HG02840 (cell line): ENCODE measurements around the gene CELF1.

Experiments used
- ATAC-seq: cut with Tn5 transposase; IDR thresholded peaks from one replicate; pipeline ENCODE4 v1.9.1; 2021; ENCODE audit warnings: mild to moderate bottlenecking, moderate library complexity, moderate number of reproducible peaks; ENCODE audit not compliant: unreplicated experiment, low FRiP score

CELF1 gene

GRCh38 chr11:47552566-47553405 lies at the start of gene CELF1:
Gene CELF1 (minus strand): TSS chr11:47553132. CDS start chr11:47499523, 53,609 bp downstream.
- ATAC-seq, result peak; percentile 90

DNA sequence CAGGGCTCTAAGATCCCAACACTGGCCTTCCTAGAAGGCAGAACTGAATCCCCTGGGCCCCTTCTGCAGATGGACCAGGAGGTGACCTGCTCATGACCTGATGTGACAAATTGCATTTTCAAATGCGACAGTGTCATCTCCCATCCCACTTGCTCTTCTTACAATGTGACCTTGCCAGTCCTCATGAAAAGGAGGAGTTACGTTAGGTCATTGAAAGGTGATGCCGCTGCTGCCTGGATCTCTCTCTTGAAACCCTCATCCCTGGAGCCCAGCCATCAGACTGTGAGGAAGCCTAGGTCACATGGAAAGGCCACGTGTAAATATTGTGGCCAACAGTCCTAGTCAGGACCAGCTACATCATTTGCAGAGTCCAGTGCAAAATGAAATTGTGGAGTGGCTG lies 47.0 kb upstream of the CELF1 start:
- no peak for ATAC-seq

DNA sequence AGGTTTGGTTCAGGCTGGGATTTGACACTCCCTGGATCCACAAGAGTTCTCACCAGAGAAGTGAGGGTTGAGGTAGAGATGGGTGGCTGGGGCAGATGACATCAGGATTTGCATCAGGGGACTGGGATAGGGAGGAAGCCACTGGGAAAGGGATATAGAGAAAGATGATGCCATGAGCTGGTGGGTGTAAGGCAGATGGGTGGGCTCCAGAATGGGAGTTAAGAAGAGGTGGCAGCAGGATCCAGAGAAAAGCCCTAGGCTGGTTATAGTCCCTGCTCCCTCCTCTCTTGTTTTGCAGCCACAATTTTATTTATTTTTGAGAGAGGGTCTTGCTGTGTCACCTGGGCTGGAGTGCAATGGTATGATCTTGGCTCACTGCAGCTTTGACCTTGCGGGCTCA lies 43.0 kb upstream of the CELF1 start:
- no peak for ATAC-seq

DNA sequence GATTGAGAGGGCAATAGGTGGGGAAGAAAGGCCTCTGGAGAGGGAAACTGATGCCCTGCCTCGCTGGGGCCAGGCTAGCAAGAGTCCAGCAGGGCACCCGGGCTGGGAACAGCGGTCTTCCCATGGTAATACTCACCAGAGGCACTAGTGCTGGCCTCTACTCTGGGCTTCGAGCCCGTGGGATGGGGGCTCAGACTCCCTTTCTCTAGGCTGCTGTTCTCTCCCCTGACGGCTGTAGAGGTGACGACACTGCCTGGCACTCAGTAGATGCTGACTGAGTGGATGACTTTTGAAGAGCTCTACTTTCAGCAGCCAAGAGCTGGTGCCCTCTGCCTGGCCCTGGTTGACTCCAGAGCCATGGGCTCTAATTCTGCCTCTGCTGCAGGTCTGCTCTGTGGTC lies 42.1 kb upstream of the CELF1 start:
- no peak for ATAC-seq

DNA sequence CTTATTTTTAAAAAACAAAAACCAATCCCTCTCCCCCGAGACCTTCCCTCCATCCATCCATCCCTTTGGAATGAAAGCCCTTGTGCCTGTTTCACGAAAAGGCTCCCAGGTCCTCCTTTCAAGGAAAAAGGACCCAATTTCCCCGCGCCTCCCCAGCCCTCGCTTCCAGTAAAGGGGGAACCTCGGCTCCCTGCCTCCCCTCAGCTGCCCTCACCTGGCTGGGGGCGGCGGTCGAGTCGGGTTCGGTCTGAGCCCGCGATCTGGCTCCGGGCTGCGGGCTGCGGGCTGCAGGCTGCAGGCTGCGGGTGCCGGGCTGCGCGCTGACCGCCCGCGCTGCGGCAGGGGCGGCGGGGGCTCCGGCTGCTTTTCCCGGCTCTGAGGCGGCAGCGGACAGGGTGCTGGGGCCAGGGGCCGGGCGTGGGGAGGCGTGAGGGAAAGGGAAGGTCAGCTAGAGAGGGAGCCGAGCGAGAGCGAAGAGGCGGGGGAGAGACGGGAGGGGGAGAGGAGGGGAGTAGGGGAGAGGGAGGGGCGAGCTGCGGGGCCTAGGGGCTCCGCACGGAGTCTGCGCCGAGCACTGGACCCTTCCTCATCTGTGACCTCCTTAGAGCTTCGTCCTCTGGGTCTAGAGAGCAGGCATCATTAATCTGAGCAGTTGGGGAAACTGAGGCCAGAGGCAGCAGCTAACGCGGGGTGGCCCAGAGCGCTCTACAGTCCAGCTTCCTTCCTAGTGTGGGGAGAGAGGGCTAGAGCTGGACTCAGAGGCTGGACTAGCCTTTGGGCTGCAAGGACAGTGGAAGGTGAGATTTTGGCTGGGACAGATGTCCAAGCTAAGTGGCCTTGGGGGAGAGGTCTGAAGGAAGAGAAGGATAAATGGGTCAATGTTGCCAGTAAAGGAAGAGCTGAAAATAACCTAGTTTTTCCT lies 41.3 kb upstream of the CELF1 start, which contains the start of gene C1QTNF4:
C1QTNF4 (minus strand) TSS at position 478 of the 922 bp plus-strand sequence. CDS start 3,601 bp downstream, outside the sequence.
- ATAC-seq, result no peak

DNA sequence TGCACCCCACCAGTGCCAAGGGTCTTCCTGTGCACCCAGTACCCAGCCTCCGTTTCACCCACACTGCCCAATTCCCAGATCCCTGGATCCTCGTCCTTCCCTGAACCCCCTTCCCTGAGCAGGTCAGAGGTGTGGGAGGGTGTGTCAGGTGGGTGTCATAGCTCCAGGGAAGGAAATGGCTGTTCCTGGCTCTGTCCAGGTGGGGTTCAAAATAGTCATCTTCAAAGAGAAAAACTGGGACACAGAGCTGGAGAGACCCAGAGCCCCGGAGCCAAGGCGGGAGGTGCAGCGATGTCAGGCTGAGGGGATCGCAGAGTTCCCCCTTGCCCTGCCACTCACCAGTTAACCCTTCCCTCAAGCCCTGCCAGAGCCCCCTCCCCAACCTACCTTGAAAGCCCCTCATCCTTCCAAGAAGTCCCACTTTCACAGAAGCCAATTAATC lies 40.6 kb upstream of the CELF1 start:
- ATAC-seq, result no peak

DNA sequence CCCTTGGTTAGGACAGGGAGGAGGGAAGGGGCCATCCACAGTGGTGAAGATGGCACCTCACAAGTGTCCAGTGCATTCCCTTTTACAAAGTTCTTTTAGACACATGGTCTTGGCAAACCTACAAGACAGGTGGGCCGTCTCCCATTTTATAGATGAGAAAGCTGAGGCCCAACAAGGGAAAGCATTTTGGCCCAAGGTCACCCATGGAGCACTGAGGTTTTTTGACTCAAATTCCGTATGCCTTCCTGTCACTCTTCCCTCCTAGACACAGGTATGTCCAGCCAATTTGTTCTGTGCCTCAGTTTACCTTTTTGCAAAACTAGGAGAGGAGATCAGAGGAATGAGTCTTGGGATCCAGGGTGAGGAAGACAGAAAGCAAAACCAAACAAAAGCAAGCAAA lies 40.0 kb upstream of the CELF1 start:
- no peak for ATAC-seq

GRCh38 chr11:47592251-47592650 lies 39.3 kb upstream of the CELF1 start:
- no peak for ATAC-seq

DNA sequence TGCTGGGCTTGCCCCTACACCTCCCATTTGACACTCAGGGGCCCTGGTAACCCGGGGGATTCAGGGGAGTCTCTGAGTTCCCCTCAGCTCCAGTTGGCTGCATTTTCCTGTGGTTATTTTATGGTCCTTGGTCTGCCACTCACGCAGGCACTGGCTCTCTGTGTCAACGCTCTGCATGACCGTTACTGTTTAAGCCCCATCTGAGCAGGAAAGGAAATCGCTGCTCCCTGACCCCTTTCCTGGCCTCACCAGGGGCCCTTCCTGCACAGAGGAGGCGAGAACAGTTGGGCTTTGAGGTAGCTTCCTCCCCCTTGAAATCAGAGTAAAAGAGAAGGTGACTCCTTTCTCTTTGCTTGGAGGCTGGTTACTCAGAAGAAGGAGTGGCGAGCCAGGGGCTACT lies 38.8 kb upstream of the CELF1 start:
- ATAC-seq, result no peak

- no peak for ATAC-seq
These were observed 37.3 kb upstream of the CELF1 start for GRCh38 chr11:47589977-47590861.

GRCh38 chr11:47589584-47589976 lies 36.6 kb upstream of the CELF1 start:
- no peak for ATAC-seq

GRCh38 chr11:47589118-47589517 lies 36.2 kb upstream of the CELF1 start:
- no peak for ATAC-seq

GRCh38 chr11:47587723-47588326 lies 34.9 kb upstream of the CELF1 start:
- ATAC-seq, result no peak

DNA sequence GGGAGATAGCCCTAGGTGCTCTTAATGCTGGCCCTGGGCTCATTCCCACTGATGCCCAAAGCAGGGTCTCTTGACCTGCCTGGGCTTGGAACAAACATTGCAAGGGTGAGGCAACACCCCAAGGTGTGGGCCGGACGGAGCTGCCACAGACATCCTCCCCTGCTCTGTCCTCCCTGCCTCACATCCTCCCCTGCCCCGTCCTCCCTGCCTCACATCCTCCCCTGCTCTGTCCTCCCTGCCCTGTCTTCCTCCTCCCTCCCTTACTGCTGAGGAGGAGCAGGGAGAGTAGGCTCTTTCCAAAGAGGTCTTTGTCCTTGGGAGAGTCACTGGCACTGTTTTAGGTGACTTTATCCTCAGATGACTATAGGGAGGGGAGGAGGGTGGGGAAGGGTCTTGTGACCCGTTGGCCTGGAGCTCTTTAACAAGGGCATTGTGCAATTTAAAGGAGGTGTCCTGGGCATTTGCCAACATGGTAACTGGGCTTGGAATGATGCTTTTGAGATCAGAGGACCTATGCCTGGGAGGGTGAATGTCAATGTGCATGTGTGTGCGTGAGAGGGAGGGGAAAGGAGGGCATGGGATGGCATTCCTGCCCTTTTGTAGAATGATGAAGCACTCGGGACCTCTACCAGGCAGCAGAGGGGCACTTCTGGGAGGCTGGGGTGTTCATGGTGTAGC lies 34.2 kb upstream of the CELF1 start:
- no peak for ATAC-seq

- ATAC-seq, result no peak
These were observed 33.3 kb upstream of the CELF1 start, which contains the start of gene FAM180B for GRCh38 chr11:47586098-47586855. Gene FAM180B (plus strand): TSS chr11:47586678. CDS start chr11:47586769, 91 bp downstream.

- ATAC-seq, result no peak
These were observed 30.9 kb upstream of the CELF1 start for GRCh38 chr11:47583844-47584243.

GRCh38 chr11:47578524-47579494 lies 25.9 kb upstream of the CELF1 start, which contains the start of the genes KBTBD4 and NDUFS3:
Gene KBTBD4 (minus strand): TSS chr11:47578970. CDS start chr11:47578951, 19 bp downstream.
Gene NDUFS3 (plus strand): TSS chr11:47579074. CDS start chr11:47579092, 18 bp downstream.
- ATAC-seq, result peak; percentile 91
